Astrocyte (in vitro differentiated cells and primary cell): ENCODE measurements around the gene USP15. TPM values are rescaled to one million over a fixed set of nuclear protein-coding genes. Genes with fewer than 3 reads are reported as not detected.

Source experiments
- DNase-seq: peaks from one replicate; pipeline ENCODE4 v3.0.0-alpha.2; 2010; ENCODE audit warnings: low read depth
- FAIRE-seq: peaks from 2 replicates; lab custom pipeline; 2011; peaks lifted over from hg19 to GRCh38; lab: Jason Lieb, UNC
- H2AFZ ChIP-seq: 2 replicates; pipeline ENCODE4 v1.6.0; 2012; ENCODE audit warnings: low read depth, low read length, inconsistent platforms
- H3K27ac ChIP-seq: 2 replicates; pipeline ENCODE4 v1.5.1; 2011; ENCODE audit warnings: low read depth, low read length, inconsistent platforms
- H3K27me3 ChIP-seq: 2 replicates; pipeline ENCODE4 v1.6.0; 2011; ENCODE audit warnings: low read length, inconsistent platforms; ENCODE audit not compliant: insufficient read depth
- H3K36me3 ChIP-seq: 2 replicates; pipeline ENCODE4 v1.5.1; 2011; ENCODE audit warnings: low read length, inconsistent platforms; ENCODE audit not compliant: insufficient read depth
- H3K4me1 ChIP-seq: 2 replicates; pipeline ENCODE4 v1.5.1; 2011; ENCODE audit warnings: low read length, inconsistent platforms; ENCODE audit not compliant: insufficient read depth
- H3K4me2 ChIP-seq: 2 replicates; pipeline ENCODE4 v1.6.0; 2012; ENCODE audit warnings: low read length, inconsistent platforms
- H3K4me3 ChIP-seq: 2 replicates; pipeline ENCODE4 v1.5.1; 2011; ENCODE audit warnings: low read depth, mild to moderate bottlenecking, low read length, inconsistent platforms; ENCODE audit not compliant: insufficient read depth
- H3K79me2 ChIP-seq: 2 replicates; pipeline ENCODE4 v1.6.0; 2012; ENCODE audit warnings: mild to moderate bottlenecking, low read length, inconsistent platforms; ENCODE audit not compliant: insufficient read depth
- H3K9ac ChIP-seq: 2 replicates; pipeline ENCODE4 v1.6.0; 2012; ENCODE audit warnings: mild to moderate bottlenecking, low read length, inconsistent platforms
- H3K9me3 ChIP-seq: 2 replicates; pipeline ENCODE4 v1.5.1; 2012; ENCODE audit warnings: low read depth, mild to moderate bottlenecking, low read length, inconsistent platforms; ENCODE audit not compliant: insufficient read depth
- H4K20me1 ChIP-seq: 2 replicates; pipeline ENCODE4 v1.6.0; 2012; ENCODE audit warnings: low read length, inconsistent platforms; ENCODE audit not compliant: insufficient read depth
- H3K27ac Mint-ChIP-seq: one replicate; pipeline ENCODE4 v1.8.0; 2021; ENCODE audit warnings: mild to moderate bottlenecking, mixed read lengths; ENCODE audit not compliant: unreplicated experiment
- H3K27me3 Mint-ChIP-seq: one replicate; pipeline ENCODE4 v1.8.0; 2021; ENCODE audit warnings: low read depth, mixed read lengths; ENCODE audit not compliant: unreplicated experiment
- H3K36me3 Mint-ChIP-seq: one replicate; pipeline ENCODE4 v1.8.0; 2021; ENCODE audit warnings: low read depth, mixed read lengths; ENCODE audit not compliant: unreplicated experiment
- H3K4me1 Mint-ChIP-seq: one replicate; pipeline ENCODE4 v1.8.0; 2021; ENCODE audit warnings: low read depth, mixed read lengths; ENCODE audit not compliant: unreplicated experiment
- H3K4me3 Mint-ChIP-seq: one replicate; pipeline ENCODE4 v1.8.0; 2021; ENCODE audit warnings: mild to moderate bottlenecking, moderate library complexity, mixed read lengths; ENCODE audit not compliant: unreplicated experiment
- H3K9me3 Mint-ChIP-seq: one replicate; pipeline ENCODE4 v1.8.0; 2021; ENCODE audit warnings: mild to moderate bottlenecking, mixed read lengths; ENCODE audit not compliant: unreplicated experiment
- EZH2 ChIP-seq: IDR thresholded peaks from 2 replicates; pipeline ENCODE4 v1.6.1; 2012; ENCODE audit warnings: mild to moderate bottlenecking, low read length, inconsistent platforms; ENCODE audit not compliant: insufficient read depth
- total RNA-seq: library from RNA; stranded (reverse); gene quantifications from 2 replicates; pipeline ENCODE4 v1.2.1, GENCODE V29; 2021
- TF ChIP-seq, protein P1 (sequence below): IDR thresholded peaks from 2 replicates; pipeline ENCODE4 v1.5.1; 2011; ENCODE audit warnings: low read depth, mild to moderate bottlenecking, inconsistent platforms, low read length, moderate library complexity; ENCODE audit not compliant: insufficient read depth

Gene USP15
- total RNA-seq, 1 donor from 2014 or later: 81.9 TPM

DNA sequence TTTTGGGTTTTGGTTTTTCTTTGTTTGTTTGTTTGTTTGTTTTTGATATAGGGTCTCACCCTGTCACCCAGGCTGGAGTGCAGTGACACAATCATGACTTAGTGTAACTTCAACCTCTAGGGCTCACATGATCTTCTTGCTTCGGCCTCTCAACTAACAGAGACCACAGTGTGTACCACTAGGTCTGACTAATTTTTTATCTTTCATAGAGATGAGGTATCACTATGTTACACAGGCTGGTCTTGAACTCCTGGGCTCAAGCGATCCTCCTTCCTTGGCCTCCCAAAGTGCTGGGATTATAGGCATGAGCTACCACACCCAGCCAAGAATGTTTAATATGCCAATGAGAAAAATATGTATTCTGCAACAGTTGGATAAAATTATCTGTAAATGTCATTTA lies 29.6 kb upstream of the USP15 start:
- Histone ChIP-seq H3K79me2 (no peaks in the 10 kb centered on the region), H3K27me3 (no peaks in the 10 kb centered on the region), H4K20me1 (no peaks in the 10 kb centered on the region), H3K9ac (no peak overlapping the region), H3K4me3 (no peak overlapping the region), H3K4me1 (no peaks in the 10 kb centered on the region), H2AFZ (no peak overlapping the region), H3K9me3 (peaks cover 3% of the 10 kb centered on the region), H3K4me2 (no peak overlapping the region), H3K27ac (no peak overlapping the region), H3K36me3 (no peaks in the 10 kb centered on the region)
- DNase-seq (no peak), FAIRE-seq (no peak)
- Mint-ChIP-seq H3K9me3 (peaks cover 5% of the 10 kb centered on the region), H3K36me3 (no peaks in the 10 kb centered on the region), H3K4me3 (no peak overlapping the region), H3K4me1 (no peaks in the 10 kb centered on the region), H3K27ac (no peak overlapping the region), H3K27me3 (no peaks in the 10 kb centered on the region)
- no peak for TF ChIP-seq EZH2
- TF ChIP-seq, protein P1, sequence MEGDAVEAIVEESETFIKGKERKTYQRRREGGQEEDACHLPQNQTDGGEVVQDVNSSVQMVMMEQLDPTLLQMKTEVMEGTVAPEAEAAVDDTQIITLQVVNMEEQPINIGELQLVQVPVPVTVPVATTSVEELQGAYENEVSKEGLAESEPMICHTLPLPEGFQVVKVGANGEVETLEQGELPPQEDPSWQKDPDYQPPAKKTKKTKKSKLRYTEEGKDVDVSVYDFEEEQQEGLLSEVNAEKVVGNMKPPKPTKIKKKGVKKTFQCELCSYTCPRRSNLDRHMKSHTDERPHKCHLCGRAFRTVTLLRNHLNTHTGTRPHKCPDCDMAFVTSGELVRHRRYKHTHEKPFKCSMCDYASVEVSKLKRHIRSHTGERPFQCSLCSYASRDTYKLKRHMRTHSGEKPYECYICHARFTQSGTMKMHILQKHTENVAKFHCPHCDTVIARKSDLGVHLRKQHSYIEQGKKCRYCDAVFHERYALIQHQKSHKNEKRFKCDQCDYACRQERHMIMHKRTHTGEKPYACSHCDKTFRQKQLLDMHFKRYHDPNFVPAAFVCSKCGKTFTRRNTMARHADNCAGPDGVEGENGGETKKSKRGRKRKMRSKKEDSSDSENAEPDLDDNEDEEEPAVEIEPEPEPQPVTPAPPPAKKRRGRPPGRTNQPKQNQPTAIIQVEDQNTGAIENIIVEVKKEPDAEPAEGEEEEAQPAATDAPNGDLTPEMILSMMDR: no peak

DNA sequence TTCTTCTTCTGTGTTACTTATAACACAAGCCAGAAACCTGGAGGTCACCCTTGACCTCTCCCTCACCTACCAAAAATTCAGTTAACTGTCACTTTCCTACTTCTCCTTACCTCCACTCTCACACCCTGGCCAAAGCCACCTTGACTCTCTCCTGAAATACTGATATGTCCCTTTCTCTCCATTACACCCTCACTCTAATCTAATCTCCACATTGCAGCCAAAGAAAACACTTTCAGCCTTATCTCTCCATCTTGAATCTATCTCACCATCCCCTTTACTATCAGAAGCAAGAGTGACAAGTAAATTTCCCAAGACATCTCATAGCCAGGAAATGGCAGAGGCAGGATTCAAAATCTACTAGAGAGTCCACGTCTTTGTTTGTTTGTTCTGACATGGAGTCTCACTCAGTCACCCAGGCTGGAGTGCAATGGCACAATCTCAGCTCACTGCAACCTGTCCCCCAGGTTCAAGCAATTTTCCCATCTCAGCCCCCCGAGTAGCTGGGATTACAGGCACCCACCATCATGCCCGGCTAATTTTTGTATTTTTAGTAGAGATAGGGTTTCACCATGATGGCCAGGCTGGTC lies 28.0 kb upstream of the USP15 start:
- no peaks in the 10 kb centered on the region for H3K36me3 ChIP-seq
- H3K4me2 ChIP-seq: no peak overlapping the region
- H3K79me2 ChIP-seq: no peaks in the 10 kb centered on the region
- H3K27ac ChIP-seq: no peak overlapping the region
- H3K27me3 ChIP-seq: no peaks in the 10 kb centered on the region
- no peaks in the 10 kb centered on the region for H3K27me3 Mint-ChIP-seq
- DNase-seq (no peak), FAIRE-seq (no peak)
- no peak for TF ChIP-seq EZH2
- peaks cover 5% of the 10 kb centered on the region for H3K9me3 Mint-ChIP-seq
- no peak overlapping the region for H3K9ac ChIP-seq
- no peak overlapping the region for H2AFZ ChIP-seq
- no peaks in the 10 kb centered on the region for H3K4me1 ChIP-seq
- H4K20me1 ChIP-seq: no peaks in the 10 kb centered on the region
- H3K4me3 ChIP-seq: no peak overlapping the region
- H3K36me3 Mint-ChIP-seq: no peaks in the 10 kb centered on the region
- no peaks in the 10 kb centered on the region for H3K4me1 Mint-ChIP-seq
- H3K4me3 Mint-ChIP-seq: no peak overlapping the region
- H3K27ac Mint-ChIP-seq: no peak overlapping the region
- peaks cover 3% of the 10 kb centered on the region for H3K9me3 ChIP-seq

DNA sequence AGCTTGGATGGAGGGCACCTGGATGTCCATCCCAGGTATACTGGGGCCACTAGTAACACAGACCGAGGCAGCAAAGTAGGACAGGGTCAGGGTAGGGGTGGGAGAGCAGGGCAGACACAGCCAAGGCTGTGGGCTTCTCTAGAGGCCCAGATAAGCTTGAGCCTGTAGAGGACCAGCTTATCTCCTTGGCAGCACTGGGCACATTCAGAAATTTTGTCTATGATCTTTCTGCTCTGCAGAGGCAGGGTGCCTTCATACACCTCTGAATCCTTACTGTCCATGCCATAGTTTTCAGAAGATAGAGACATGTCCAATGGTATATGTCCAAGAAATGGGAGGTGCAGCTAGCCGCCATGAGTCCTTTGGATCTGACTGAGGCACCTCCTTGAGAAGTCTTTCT lies 26.4 kb upstream of the USP15 start:
- Histone ChIP-seq H3K9me3 (peaks cover 3% of the 10 kb centered on the region), H3K27me3 (no peaks in the 10 kb centered on the region), H3K79me2 (no peaks in the 10 kb centered on the region), H3K4me1 (no peaks in the 10 kb centered on the region), H3K4me2 (no peak overlapping the region), H2AFZ (no peak overlapping the region), H3K36me3 (no peaks in the 10 kb centered on the region), H3K27ac (no peak overlapping the region), H4K20me1 (no peaks in the 10 kb centered on the region), H3K4me3 (no peak overlapping the region), H3K9ac (no peak overlapping the region)
- Mint-ChIP-seq H3K27ac (no peak overlapping the region), H3K4me1 (no peaks in the 10 kb centered on the region), H3K36me3 (no peaks in the 10 kb centered on the region), H3K4me3 (no peak overlapping the region), H3K9me3 (peaks cover 5% of the 10 kb centered on the region), H3K27me3 (no peaks in the 10 kb centered on the region)
- no peak for FAIRE-seq
- DNase-seq: no peak
- TF ChIP-seq, protein P1: no peak
- no peak for TF ChIP-seq EZH2
